Stimulated activated naive CD8-positive, alpha-beta T cell treated with anti-CD3 and anti-CD28 coated beads, Interleukin-15, Interleukin-2, amounts not matched to agents 100 ng/mL and 50 ng/mL, for 24 hours (primary cell): ENCODE measurements around the gene MAP1A.

Experiments used
- H3K27ac Mint-ChIP-seq: one replicate; pipeline ENCODE4 v1.8.0; 2021; ENCODE audit warnings: mild to moderate bottlenecking, mixed read lengths
- H3K27me3 Mint-ChIP-seq: one replicate; pipeline ENCODE4 v1.8.0; 2021; ENCODE audit warnings: mixed read lengths
- H3K36me3 Mint-ChIP-seq: one replicate; pipeline ENCODE4 v1.8.0; 2021; ENCODE audit warnings: low read depth, mixed read lengths
- H3K4me1 Mint-ChIP-seq: one replicate; pipeline ENCODE4 v1.8.0; 2021; ENCODE audit warnings: low read depth, mixed read lengths
- H3K4me3 Mint-ChIP-seq: one replicate; pipeline ENCODE4 v1.8.0; 2021; ENCODE audit warnings: mild to moderate bottlenecking, mixed read lengths
- H3K9me3 Mint-ChIP-seq: one replicate; pipeline ENCODE4 v1.8.0; 2021; ENCODE audit warnings: mixed read lengths

The MAP1A gene

GRCh38 chr15:43517354-43518196 is at the start of gene MAP1A:
Gene MAP1A (plus strand): TSS chr15:43517608. CDS start chr15:43521474, 3,866 bp downstream.
- no peaks in the 10 kb centered on the region for H3K36me3 Mint-ChIP-seq
- H3K27me3 Mint-ChIP-seq: peaks cover 19% of the 10 kb centered on the region
- H3K4me1 Mint-ChIP-seq: peaks cover 40% of the 10 kb centered on the region
- H3K9me3 Mint-ChIP-seq: no peaks in the 10 kb centered on the region
- H3K4me3 Mint-ChIP-seq: peak within 1 kb of the TSS; percentile 59
- peak within 1 kb of the TSS; percentile 42 for H3K27ac Mint-ChIP-seq

GRCh38 chr15:43469867-43470266 is 47.5 kb upstream of the MAP1A start:
- H3K36me3 Mint-ChIP-seq: peaks cover 59% of the 10 kb centered on the region
- no peak overlapping the region for H3K27ac Mint-ChIP-seq
- no peaks in the 10 kb centered on the region for H3K9me3 Mint-ChIP-seq
- no peak overlapping the region for H3K4me3 Mint-ChIP-seq
- no peaks in the 10 kb centered on the region for H3K27me3 Mint-ChIP-seq
- no peaks in the 10 kb centered on the region for H3K4me1 Mint-ChIP-seq

- Mint-ChIP-seq H3K36me3 (peaks cover 60% of the 10 kb centered on the region), H3K27ac (no peak overlapping the region), H3K9me3 (no peaks in the 10 kb centered on the region), H3K4me1 (no peaks in the 10 kb centered on the region), H3K4me3 (no peak overlapping the region), H3K27me3 (no peaks in the 10 kb centered on the region)
Measured at GRCh38 chr15:43471975-43472374, 45.4 kb upstream of the MAP1A start.

- no peaks in the 10 kb centered on the region for H3K4me1 Mint-ChIP-seq
- H3K36me3 Mint-ChIP-seq: peaks cover 71% of the 10 kb centered on the region
- no peaks in the 10 kb centered on the region for H3K9me3 Mint-ChIP-seq
- no peak overlapping the region for H3K27ac Mint-ChIP-seq
- no peaks in the 10 kb centered on the region for H3K27me3 Mint-ChIP-seq
- no peak overlapping the region for H3K4me3 Mint-ChIP-seq
Measured at GRCh38 chr15:43473885-43474284, 43.5 kb upstream of the MAP1A start.

- no peaks in the 10 kb centered on the region for H3K9me3 Mint-ChIP-seq
- peaks cover 41% of the 10 kb centered on the region for H3K36me3 Mint-ChIP-seq
- H3K4me3 Mint-ChIP-seq: no peak overlapping the region
- H3K27me3 Mint-ChIP-seq: no peaks in the 10 kb centered on the region
- peaks cover 3% of the 10 kb centered on the region for H3K4me1 Mint-ChIP-seq
- H3K27ac Mint-ChIP-seq: no peak overlapping the region
Measured at GRCh38 chr15:43483297-43484128, 33.9 kb upstream of the MAP1A start.

GRCh38 chr15:43484455-43484854 is 33.0 kb upstream of the MAP1A start:
- peaks cover 10% of the 10 kb centered on the region for H3K4me1 Mint-ChIP-seq
- no peaks in the 10 kb centered on the region for H3K27me3 Mint-ChIP-seq
- no peaks in the 10 kb centered on the region for H3K9me3 Mint-ChIP-seq
- H3K36me3 Mint-ChIP-seq: peaks cover 38% of the 10 kb centered on the region
- no peak overlapping the region for H3K4me3 Mint-ChIP-seq
- H3K27ac Mint-ChIP-seq: no peak overlapping the region

- peaks cover 24% of the 10 kb centered on the region for H3K4me1 Mint-ChIP-seq
- no peak overlapping the region for H3K27ac Mint-ChIP-seq
- no peaks in the 10 kb centered on the region for H3K9me3 Mint-ChIP-seq
- H3K27me3 Mint-ChIP-seq: no peaks in the 10 kb centered on the region
- H3K4me3 Mint-ChIP-seq: no peak overlapping the region
- H3K36me3 Mint-ChIP-seq: peaks cover 38% of the 10 kb centered on the region
Measured at GRCh38 chr15:43487271-43487895, 30.0 kb upstream of the MAP1A start.

- Mint-ChIP-seq H3K9me3 (no peaks in the 10 kb centered on the region), H3K36me3 (peaks cover 34% of the 10 kb centered on the region), H3K27ac (no peak overlapping the region), H3K27me3 (no peaks in the 10 kb centered on the region), H3K4me1 (peaks cover 29% of the 10 kb centered on the region), H3K4me3 (no peak overlapping the region)
Measured at GRCh38 chr15:43488790-43489189, 28.6 kb upstream of the MAP1A start.

GRCh38 chr15:43489191-43489590 is 28.2 kb upstream of the MAP1A start:
- no peaks in the 10 kb centered on the region for H3K27me3 Mint-ChIP-seq
- H3K4me3 Mint-ChIP-seq: no peak overlapping the region
- no peak overlapping the region for H3K27ac Mint-ChIP-seq

GRCh38 chr15:43492266-43492665 is 25.1 kb upstream of the MAP1A start:
- Mint-ChIP-seq H3K27me3 (no peaks in the 10 kb centered on the region), H3K36me3 (peaks cover 28% of the 10 kb centered on the region), H3K27ac (peak overlapping the region; percentile 94), H3K9me3 (no peaks in the 10 kb centered on the region), H3K4me1 (peaks cover 35% of the 10 kb centered on the region), H3K4me3 (peak overlapping the region; percentile 92)

More at GRCh38 chr15:43489191-43489590, 28.2 kb upstream of the MAP1A start:
- peaks cover 31% of the 10 kb centered on the region for H3K4me1 Mint-ChIP-seq
- H3K9me3 Mint-ChIP-seq: no peaks in the 10 kb centered on the region
- peaks cover 34% of the 10 kb centered on the region for H3K36me3 Mint-ChIP-seq

- Mint-ChIP-seq H3K9me3 (no peaks in the 10 kb centered on the region), H3K4me1 (peaks cover 35% of the 10 kb centered on the region), H3K36me3 (peaks cover 23% of the 10 kb centered on the region), H3K27ac (peak within 1 kb of the TSS; percentile 94), H3K27me3 (no peaks in the 10 kb centered on the region), H3K4me3 (peak within 1 kb of the TSS; percentile 92)
Measured at GRCh38 chr15:43492673-43493601, 24.5 kb upstream of the MAP1A start, which contains the start of gene TP53BP1. Gene TP53BP1 (minus strand): TSS chr15:43493156. CDS start chr15:43493043, 113 bp downstream.

- Mint-ChIP-seq H3K4me3 (peak overlapping the region; percentile 92), H3K9me3 (no peaks in the 10 kb centered on the region), H3K27ac (peak overlapping the region; percentile 94), H3K4me1 (peaks cover 34% of the 10 kb centered on the region), H3K27me3 (no peaks in the 10 kb centered on the region), H3K36me3 (peaks cover 16% of the 10 kb centered on the region)
Measured at GRCh38 chr15:43493703-43494472, 23.5 kb upstream of the MAP1A start.

- Mint-ChIP-seq H3K36me3 (no peaks in the 10 kb centered on the region), H3K27ac (no peak overlapping the region), H3K4me3 (no peak overlapping the region), H3K27me3 (no peaks in the 10 kb centered on the region), H3K4me1 (peaks cover 4% of the 10 kb centered on the region), H3K9me3 (no peaks in the 10 kb centered on the region)
Measured at GRCh38 chr15:43498990-43499389, 18.4 kb upstream of the MAP1A start.
